GM12873 (cell line): Measurements from ENCODE around the gene CEACAM5.

Source experiments
- TF ChIP-seq, protein P1 (sequence below): IDR thresholded peaks from 2 replicates; pipeline ENCODE4 v1.5.1; 2012; ENCODE audit warnings: low read depth, mild to moderate bottlenecking, moderate library complexity, low read length, control low read depth; ENCODE audit not compliant: insufficient read depth; ENCODE audit errors: missing control alignments

CEACAM5 gene

DNA sequence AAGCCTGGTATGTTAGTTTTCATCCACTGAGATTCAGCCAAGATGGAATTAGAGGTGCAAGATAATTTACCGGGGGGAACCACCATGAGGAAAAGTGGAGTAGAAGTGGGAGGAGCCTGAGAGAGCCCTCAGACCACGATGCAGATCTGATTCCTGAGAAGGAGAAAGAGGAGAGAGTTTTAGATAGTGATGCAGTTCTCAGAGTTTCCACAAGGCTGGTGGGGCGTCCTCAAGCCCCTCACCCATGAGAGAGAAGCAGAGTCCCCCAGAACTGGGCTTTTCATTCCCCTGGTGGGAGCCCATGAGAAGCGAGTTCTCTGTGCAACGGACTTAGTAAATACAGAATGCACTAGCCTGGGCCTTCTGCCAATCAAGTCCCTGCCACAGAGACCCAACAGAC is 18.1 kb downstream of the CEACAM5 start:
- TF ChIP-seq, protein P1, sequence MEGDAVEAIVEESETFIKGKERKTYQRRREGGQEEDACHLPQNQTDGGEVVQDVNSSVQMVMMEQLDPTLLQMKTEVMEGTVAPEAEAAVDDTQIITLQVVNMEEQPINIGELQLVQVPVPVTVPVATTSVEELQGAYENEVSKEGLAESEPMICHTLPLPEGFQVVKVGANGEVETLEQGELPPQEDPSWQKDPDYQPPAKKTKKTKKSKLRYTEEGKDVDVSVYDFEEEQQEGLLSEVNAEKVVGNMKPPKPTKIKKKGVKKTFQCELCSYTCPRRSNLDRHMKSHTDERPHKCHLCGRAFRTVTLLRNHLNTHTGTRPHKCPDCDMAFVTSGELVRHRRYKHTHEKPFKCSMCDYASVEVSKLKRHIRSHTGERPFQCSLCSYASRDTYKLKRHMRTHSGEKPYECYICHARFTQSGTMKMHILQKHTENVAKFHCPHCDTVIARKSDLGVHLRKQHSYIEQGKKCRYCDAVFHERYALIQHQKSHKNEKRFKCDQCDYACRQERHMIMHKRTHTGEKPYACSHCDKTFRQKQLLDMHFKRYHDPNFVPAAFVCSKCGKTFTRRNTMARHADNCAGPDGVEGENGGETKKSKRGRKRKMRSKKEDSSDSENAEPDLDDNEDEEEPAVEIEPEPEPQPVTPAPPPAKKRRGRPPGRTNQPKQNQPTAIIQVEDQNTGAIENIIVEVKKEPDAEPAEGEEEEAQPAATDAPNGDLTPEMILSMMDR = no peak

DNA sequence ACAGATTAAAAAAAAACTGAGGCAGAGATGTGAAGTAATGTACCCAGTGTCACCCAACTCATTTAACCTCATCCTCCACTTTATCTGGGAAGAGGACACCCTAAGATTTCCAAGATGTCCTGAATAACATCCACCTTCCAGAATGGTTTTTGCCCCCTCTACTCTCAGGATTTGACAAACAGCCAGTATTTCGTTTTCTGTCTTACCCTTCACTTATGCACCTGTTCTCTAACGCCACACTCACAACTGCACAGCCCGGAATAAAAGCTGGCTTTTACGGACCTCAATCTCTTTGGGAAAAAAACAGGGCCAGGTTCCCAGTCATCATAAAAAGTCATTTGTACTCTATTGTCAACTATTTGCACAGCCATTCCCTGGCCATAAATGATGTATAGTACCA is 25.7 kb downstream of the CEACAM5 start:
- TF ChIP-seq, protein P1 = no peak

DNA sequence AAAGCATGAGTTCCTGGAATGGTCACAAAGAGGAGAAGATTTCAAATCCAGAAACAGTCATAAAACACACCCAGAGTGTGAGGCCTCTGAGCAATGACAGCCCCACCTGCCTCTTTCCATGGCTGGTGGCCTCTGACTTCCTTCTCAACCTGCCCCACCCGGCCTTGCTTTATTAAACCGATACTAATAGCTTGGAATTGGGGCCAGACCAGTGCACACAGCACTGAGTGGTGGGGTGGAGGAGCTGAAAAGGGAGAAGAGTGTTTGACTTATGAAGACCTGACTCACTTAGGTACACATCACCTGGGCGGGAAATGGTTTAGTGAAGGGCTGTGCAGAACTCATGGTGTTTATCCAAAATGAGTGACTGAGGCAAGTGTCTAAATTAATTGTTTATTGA is 26.2 kb downstream of the CEACAM5 start:
- TF ChIP-seq, protein P1 = no peak

DNA sequence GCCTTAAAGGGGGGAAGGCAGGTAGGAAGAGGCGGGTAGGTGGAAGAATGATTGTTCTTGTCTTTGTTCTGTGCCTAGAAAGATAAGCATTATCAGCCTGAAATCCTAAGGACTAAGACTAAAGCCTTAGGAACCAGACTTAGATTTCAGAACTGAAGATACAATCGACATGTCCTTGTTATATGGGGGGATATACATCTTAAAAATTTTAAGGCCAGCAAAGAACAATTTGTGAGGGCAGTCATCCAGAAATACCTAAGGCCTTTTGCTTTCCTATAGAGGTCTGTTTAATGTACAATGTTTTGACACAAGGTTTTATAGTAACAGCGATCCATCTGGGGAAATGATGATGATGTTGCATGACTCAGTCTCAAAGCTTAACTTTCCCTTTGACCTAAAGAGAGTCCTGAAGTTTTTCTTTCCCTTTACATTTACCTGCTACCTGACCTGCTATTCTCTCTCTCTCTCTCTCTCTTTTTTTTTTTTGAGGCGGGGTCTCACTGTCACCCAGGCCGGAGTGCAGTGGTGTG is 26.7 kb downstream of the CEACAM5 start:
- TF ChIP-seq, protein P1 = no peak

DNA sequence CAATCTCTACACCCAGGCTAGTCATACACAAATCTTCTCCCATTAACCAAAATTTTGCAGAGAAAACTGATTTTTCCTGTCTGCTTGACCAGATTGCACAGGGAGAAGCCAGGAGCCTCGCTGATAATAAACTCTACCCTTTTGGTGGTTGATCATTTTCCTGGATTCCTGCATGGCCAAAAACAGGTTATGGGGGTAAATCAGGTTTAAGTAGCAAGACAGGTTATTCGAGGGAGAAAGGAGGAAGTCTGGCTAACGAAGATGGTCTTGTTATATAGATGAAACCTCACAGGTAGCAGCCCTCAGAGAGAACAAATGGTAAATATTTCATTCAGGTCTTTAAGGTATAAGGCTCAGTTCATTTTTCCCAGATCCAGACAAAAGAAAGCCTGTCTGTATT is 30.9 kb downstream of the CEACAM5 start:
- TF ChIP-seq, protein P1 = no peak

DNA sequence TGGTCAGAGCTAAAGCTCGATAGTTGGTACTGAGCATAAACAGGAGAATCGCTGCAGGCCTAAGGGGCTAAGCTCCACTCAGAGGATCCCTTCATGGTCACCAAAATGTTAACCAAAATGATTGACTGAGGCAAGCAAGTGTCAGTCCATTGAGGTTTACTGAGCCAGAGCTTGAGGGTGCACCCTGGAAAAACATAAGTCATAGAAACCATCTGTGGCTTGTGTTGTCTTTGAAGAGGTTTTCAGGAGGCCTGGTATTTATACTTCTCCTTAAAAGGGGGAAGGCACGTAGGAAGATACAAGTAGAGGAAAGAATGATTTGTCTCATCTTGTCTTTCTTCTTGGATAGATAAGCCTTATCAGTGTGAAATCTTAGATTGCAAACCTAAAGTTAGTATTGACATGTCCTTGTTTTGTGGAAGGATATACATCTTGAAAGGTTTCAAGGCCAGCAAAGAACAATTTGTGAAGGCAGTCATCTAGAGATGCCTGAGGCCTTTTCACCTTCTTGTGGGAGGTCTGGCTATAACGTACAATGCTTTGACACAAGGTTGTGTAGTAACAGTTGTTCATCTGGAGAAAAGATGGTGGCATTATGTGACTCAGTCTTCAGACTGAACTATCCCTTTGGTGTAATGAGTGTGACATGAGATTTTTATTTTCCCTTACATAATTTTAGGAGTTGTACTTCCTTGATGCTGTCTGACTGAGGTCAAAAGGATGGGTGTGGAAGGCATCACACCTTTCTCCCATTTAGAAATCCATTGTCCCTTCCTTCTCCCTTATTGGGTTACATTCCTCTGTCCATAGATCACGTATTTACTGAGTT is 32.2 kb downstream of the CEACAM5 start:
- TF ChIP-seq, protein P1 = no peak

DNA sequence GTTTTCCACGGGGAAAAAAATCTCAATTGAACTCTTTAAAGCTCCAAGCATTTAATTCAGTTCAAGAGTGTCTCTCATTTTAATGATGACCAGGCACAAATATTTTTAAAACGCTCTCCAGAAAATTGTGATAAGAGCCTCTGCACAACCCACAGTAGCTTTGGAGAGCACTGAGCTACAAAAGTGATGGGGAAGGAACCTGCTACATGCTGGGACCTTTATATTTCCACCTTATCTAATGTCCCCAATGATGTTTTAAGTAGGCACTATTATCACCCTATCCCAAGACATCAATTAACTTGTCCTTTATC is 32.8 kb downstream of the CEACAM5 start:
- TF ChIP-seq, protein P1 = no peak
